Naive thymus-derived CD8-positive, alpha-beta T cell (primary cell): ENCODE data around the gene SMAD3. TPM values are rescaled to one million over a fixed set of nuclear protein-coding genes. Genes with fewer than 3 reads are reported as not detected.
A peak's percentile ranks its signal among the peaks of the same experiment; 100 is the strongest.

Experiments used
- ATAC-seq, 2 donors: fragments of 150-1000 bp; cut with Tn5 transposase in 1 of 2; sonication (Bioruptor Pico), chemical (Tn5 transposase) in 1 of 2; 1 replicate in 1 of 2; 2 replicates in 1 of 2; pipeline ENCODE4 v1.10.0; 2021; ENCODE audit warnings: mild to moderate bottlenecking in 2 of 2, moderate library complexity in 2 of 2
- POLR2A ChIA-PET: fragments of 350-600 bp; sonication (Branson Sonifier 250); formaldehyde crosslinking; loops from one replicate; lab custom pipeline; 2021; ENCODE audit warnings: antibody characterized with exemption; lab: Charles Lee
- DNase-seq, 10 donors: peaks; one replicate each; pipeline versions ENCODE4 v3.0.0 to v3.0.0-alpha.2; 2020 to 2022
- H3K27ac Mint-ChIP-seq, 10 donors: one replicate each; pipeline ENCODE4 v1.8.0; 2020 to 2022; ENCODE audit warnings: mild to moderate bottlenecking in 10 of 10, mixed read lengths in 10 of 10, moderate library complexity in 4 of 10, inconsistent platforms in 1 of 10
- H3K27me3 Mint-ChIP-seq, 5 donors: one replicate each; pipeline ENCODE4 v1.8.0; 2021 to 2022; ENCODE audit warnings: mixed read lengths in 5 of 5
- H3K36me3 Mint-ChIP-seq, 3 donors: one replicate each; pipeline ENCODE4 v1.8.0; 2020 to 2022; ENCODE audit warnings: mixed read lengths in 3 of 3, mild to moderate bottlenecking in 2 of 3, inconsistent platforms in 1 of 3
- H3K4me1 Mint-ChIP-seq, 4 donors: one replicate each; pipeline ENCODE4 v1.8.0; 2021 to 2022; ENCODE audit warnings: mixed read lengths in 4 of 4
- H3K4me3 Mint-ChIP-seq, 10 donors: one replicate each; pipeline ENCODE4 v1.8.0; 2020 to 2022; ENCODE audit warnings: mild to moderate bottlenecking in 10 of 10, mixed read lengths in 10 of 10, moderate library complexity in 6 of 10, inconsistent platforms in 1 of 10
- H3K9me3 Mint-ChIP-seq, 9 donors: one replicate each; pipeline ENCODE4 v1.8.0; 2020 to 2022; ENCODE audit warnings: mixed read lengths in 9 of 9, mild to moderate bottlenecking in 3 of 9, inconsistent platforms in 1 of 9, moderate library complexity in 1 of 9
- polyA plus RNA-seq, 3 donors: library from polyadenylated mRNA; unstranded; fragments of 300-500 nt; fragmentation: Illumina TruSeq; gene quantifications; one replicate each; pipeline ENCODE4 v1.2.3, GENCODE V29; 2021
- total RNA-seq, 8 experiments: library from RNA in 2 of 8; stranded (reverse) in 2 of 8; gene quantifications; one replicate each; pipeline ENCODE4 v1.2.3 and lab custom pipeline; 2021 to 2026

SMAD3 gene
- total and polyA plus RNA-seq, 5 experiments from 2014 or later: 0.57 to 55.4 (median 4.2) TPM

GRCh38 chr15:67230504-67230903 lies 165.1 kb downstream of the SMAD3 start:
- DNase-seq (no peak), ATAC-seq (no peak)
- peaks cover 9 to 15% (median 12%) of the 10 kb centered on the region in 4 donors for H3K4me1 Mint-ChIP-seq
- no peaks in the 10 kb centered on the region for H3K9me3 Mint-ChIP-seq
- POLR2A ChIA-PET: no interaction called here
- H3K27me3 Mint-ChIP-seq: no peaks in the 10 kb centered on the region
- peak overlapping the region in 1 of 10 donors; percentile 31 for H3K27ac Mint-ChIP-seq
- peaks cover 17 to 89% (median 56%) of the 10 kb centered on the region in 3 donors for H3K36me3 Mint-ChIP-seq
- H3K4me3 Mint-ChIP-seq: no peak overlapping the region

DNA sequence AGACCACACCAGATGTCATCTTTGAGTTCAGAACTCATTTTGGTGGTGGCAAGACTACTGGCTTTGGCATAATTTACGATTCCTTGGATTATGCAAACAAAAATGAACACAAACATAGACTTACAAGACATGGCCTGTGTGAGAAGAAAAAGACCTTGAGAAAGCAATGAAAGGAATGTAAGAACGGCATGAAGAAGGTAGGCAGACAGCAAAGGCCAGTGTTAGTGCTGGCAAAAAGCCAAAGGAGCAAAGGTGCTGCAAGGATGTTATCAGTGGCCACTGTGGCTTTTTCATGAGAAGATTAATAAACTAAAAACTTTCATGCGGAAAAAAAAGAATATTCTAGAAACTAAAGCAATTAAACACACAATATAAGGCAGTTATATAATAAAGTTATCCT lies 167.2 kb downstream of the SMAD3 start:
- ATAC-seq (no peak), DNase-seq (no peak)
- Mint-ChIP-seq H3K4me3 (no peak overlapping the region), H3K36me3 (peaks cover 17 to 84% (median 53%) of the 10 kb centered on the region in 3 donors), H3K27me3 (no peaks in the 10 kb centered on the region), H3K4me1 (peaks cover 10 to 24% (median 16%) of the 10 kb centered on the region in 4 donors), H3K9me3 (no peaks in the 10 kb centered on the region), H3K27ac (no peak overlapping the region)
- POLR2A ChIA-PET: no interaction called here

GRCh38 chr15:67240235-67241131 lies 175.1 kb downstream of the SMAD3 start:
- Mint-ChIP-seq H3K36me3 (peaks cover 0 to 30% (median 16%) of the 10 kb centered on the region in 3 donors), H3K27ac (peak overlapping the region in 9 of 10 donors; percentile 2 to 61 (median 19)), H3K27me3 (no peaks in the 10 kb centered on the region), H3K4me1 (peaks cover 30 to 57% (median 50%) of the 10 kb centered on the region in 4 donors), H3K4me3 (peak overlapping the region in 3 of 10 donors; percentile 3 to 29 (median 12)), H3K9me3 (no peaks in the 10 kb centered on the region)
- DNase-seq (peak in 3 of 10 donors; percentile 1 to 7 (median 7)), ATAC-seq (peak in 1 of 2 donors; percentile 52)
- POLR2A ChIA-PET: no interaction called here

GRCh38 chr15:67241132-67241855 lies 175.9 kb downstream of the SMAD3 start:
- Mint-ChIP-seq H3K36me3 (peaks cover 0 to 30% (median 16%) of the 10 kb centered on the region in 3 donors), H3K9me3 (no peaks in the 10 kb centered on the region), H3K27ac (peak overlapping the region in 7 of 10 donors; percentile 8 to 61 (median 37)), H3K4me1 (peaks cover 29 to 62% (median 53%) of the 10 kb centered on the region in 4 donors), H3K4me3 (peak overlapping the region in 4 of 10 donors; percentile 2 to 52 (median 16)), H3K27me3 (no peaks in the 10 kb centered on the region)
- DNase-seq (no peak), ATAC-seq (no peak)
- POLR2A ChIA-PET: no interaction called here

- Mint-ChIP-seq H3K9me3 (peaks cover 0 to 6% (median 2%) of the 10 kb centered on the region in 9 donors), H3K36me3 (peaks cover 4 to 42% (median 30%) of the 10 kb centered on the region in 3 donors), H3K27ac (peak overlapping the region in 2 of 10 donors; percentile 20 to 41), H3K27me3 (no peaks in the 10 kb centered on the region), H3K4me3 (peak overlapping the region in 3 of 10 donors; percentile 36 to 40 (median 36)), H3K4me1 (peaks cover 30 to 56% (median 49%) of the 10 kb centered on the region in 4 donors)
- ATAC-seq (no peak), DNase-seq (no peak)
- POLR2A ChIA-PET: no interaction called here
Measured at GRCh38 chr15:67242708-67243111, 177.3 kb downstream of the SMAD3 start.

Other genes with a start within 250 kb of the SMAD3 start
- 10 to 100 TPM; 28.1 to 28.2 TPM for gene AAGAB, start 189.1 kb downstream of the SMAD3 start, total RNA-seq
- 10 to 100 TPM; 43.8 to 49.4 (median 44.3) TPM for gene AAGAB, start 189.1 kb downstream of the SMAD3 start, polyA plus RNA-seq
- under 1 TPM; 0.38 to 0.96 TPM for gene IQCH, start 189.2 kb downstream of the SMAD3 start, total RNA-seq
- under 1 TPM in 2 of 3 donors, not detected in 1; 0.20 to 0.28 TPM for gene IQCH, start 189.2 kb downstream of the SMAD3 start, polyA plus RNA-seq